ENCODE data around the gene TEDDM1.
A peak's percentile ranks its signal among the peaks of the same experiment; 100 is the strongest.
"Not testable (repeated sequence)": the region's sequence is repeated elsewhere in the genome, so short reads cannot be mapped to it uniquely, and the experiment has no call there.

The TEDDM1 gene, protein sequence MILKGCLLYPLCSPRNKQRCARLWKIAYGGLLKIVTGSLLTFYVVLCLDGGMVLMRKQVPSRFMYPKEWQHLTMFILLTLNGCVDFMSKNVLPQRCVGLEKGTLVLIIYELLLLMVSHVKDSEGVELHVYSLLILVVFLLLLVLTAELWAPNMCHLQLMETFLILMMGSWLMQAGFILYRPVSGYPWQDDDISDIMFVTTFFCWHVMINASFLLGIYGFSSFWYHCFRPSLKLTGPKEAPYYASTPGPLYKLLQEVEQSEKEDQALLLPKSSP

DNA sequence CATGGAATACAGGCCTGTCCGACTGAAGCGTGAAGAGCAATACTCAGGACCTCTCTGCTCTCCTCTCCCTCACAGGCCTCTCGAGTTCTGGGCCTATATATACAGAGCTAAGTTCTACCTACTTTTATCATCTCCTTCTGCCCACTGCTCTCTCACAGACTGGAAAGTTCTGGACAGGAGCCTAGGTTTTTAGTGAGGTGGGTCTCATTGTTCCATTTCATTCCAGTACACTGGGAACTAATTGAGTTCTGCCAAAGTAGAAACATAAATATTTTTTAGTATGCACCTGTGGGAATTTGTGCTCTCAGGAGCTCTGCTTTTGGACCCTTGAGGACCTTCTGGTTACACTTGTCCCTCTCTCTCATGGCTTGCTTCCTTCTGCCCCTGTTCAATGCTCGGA lies at the start of gene TEDDM1:
Gene TEDDM1 (minus strand): TSS at position 101 of the 400 bp plus-strand sequence. CDS start 182 bp downstream, outside the sequence.
- no peak for DNase-seq (ENCODE audit: low read depth)
- H3K4me3 ChIP-seq (ENCODE audit: low read length) = no peak within 1 kb of the TSS
- no peaks in the 10 kb centered on the region for H3K36me3 ChIP-seq (ENCODE audit: control insufficient read depth, insufficient read depth, low read length, severe bottlenecking)
- H3K4me1 ChIP-seq (ENCODE audit: control insufficient read depth, insufficient read depth, low read length) = peaks cover 20% of the 10 kb centered on the region
- no peaks in the 10 kb centered on the region for H3K27me3 ChIP-seq (replicated peaks; ENCODE audit: control insufficient read depth, insufficient read depth, low read length)
- H3K9me3 ChIP-seq (ENCODE audit: control insufficient read depth, low read length) = peaks cover 6% of the 10 kb centered on the region
- no peak within 1 kb of the TSS for H3K9ac ChIP-seq (ENCODE audit: low read length)

DNA sequence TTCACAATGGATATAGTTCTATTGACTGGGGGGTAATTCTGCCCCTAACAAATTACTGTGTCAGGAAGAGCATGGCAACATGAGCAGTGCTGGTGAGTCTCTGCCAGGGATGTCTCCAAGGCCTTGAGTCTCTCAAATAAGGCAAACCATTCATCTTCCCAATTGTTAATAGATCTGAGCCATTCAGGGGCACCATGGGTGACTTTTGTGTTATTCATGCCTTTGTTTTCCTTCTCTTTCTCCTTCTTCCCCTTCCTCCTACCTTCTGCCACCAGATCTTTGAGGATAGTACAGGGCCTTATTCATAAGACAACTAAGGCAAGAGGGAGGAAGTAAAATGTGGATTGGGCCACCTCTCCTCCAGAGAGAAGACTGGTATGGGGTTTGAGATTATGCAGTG lies 49.6 kb upstream of the TEDDM1 start, which contains the start of gene RGSL1:
Gene RGSL1 (plus strand): TSS at position 60 of the 400 bp plus-strand sequence. CDS start 20 bp downstream, at position 80.
- Histone ChIP-seq H3K36me3 (ENCODE audit: control insufficient read depth, insufficient read depth, low read length, severe bottlenecking) (no peaks in the 10 kb centered on the region), H3K4me3 (ENCODE audit: low read length) (no peak within 1 kb of the TSS), H3K9ac (ENCODE audit: low read length) (no peak within 1 kb of the TSS), H3K9me3 (ENCODE audit: control insufficient read depth, low read length) (no peaks in the 10 kb centered on the region), H3K27me3 (replicated peaks; ENCODE audit: control insufficient read depth, insufficient read depth, low read length) (no peaks in the 10 kb centered on the region), H3K4me1 (ENCODE audit: control insufficient read depth, insufficient read depth, low read length) (peaks cover 3% of the 10 kb centered on the region)
- DNase-seq (ENCODE audit: low read depth) = no peak

- Histone ChIP-seq H3K9me3 (ENCODE audit: control insufficient read depth, low read length) (no peaks in the 10 kb centered on the region), H3K4me1 (ENCODE audit: control insufficient read depth, insufficient read depth, low read length) (no peaks in the 10 kb centered on the region), H3K4me3 (ENCODE audit: low read length) (no peak overlapping the region), H3K9ac (ENCODE audit: low read length) (no peak overlapping the region), H3K27me3 (replicated peaks; ENCODE audit: control insufficient read depth, insufficient read depth, low read length) (peaks cover 8% of the 10 kb centered on the region), H3K36me3 (ENCODE audit: control insufficient read depth, insufficient read depth, low read length, severe bottlenecking) (no peaks in the 10 kb centered on the region)
- DNase-seq (ENCODE audit: low read depth) = no peak
These were observed 47.2 kb upstream of the TEDDM1 start for GRCh38 chr1:182447660-182448059.

DNA sequence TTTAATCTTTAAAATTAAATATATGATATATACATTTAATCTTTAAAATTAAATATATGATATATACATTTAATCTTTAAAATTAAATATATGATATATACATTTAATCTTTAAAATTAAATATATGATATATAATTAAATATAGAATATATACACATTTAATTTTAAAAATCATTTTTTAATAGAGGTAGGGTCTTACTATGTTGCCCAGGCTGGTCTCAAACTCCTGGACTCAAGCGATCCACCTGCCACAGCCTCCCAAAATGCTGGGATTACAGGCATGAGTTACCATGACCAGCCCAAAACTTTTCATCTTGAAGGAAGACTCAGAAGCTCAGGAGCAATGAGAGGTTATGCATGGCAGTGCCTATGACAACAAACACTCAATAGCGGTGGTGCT lies 46.7 kb upstream of the TEDDM1 start:
- not testable (repeated sequence) for H3K9me3 ChIP-seq (ENCODE audit: control insufficient read depth, low read length); DNase-seq (ENCODE audit: low read depth); H3K36me3 ChIP-seq (ENCODE audit: control insufficient read depth, insufficient read depth, low read length, severe bottlenecking); H3K4me1 ChIP-seq (ENCODE audit: control insufficient read depth, insufficient read depth, low read length); H3K4me3 ChIP-seq (ENCODE audit: low read length); H3K9ac ChIP-seq (ENCODE audit: low read length)
- H3K27me3 ChIP-seq (replicated peaks; ENCODE audit: control insufficient read depth, insufficient read depth, low read length) = peaks cover 12% of the 10 kb centered on the region

GRCh38 chr1:182446033-182446669 lies 45.7 kb upstream of the TEDDM1 start:
- Histone ChIP-seq H3K9me3 (ENCODE audit: control insufficient read depth, low read length) (no peaks in the 10 kb centered on the region), H3K4me3 (ENCODE audit: low read length) (no peak overlapping the region), H3K4me1 (ENCODE audit: control insufficient read depth, insufficient read depth, low read length) (no peaks in the 10 kb centered on the region), H3K27me3 (replicated peaks; ENCODE audit: control insufficient read depth, insufficient read depth, low read length) (peaks cover 15% of the 10 kb centered on the region), H3K36me3 (ENCODE audit: control insufficient read depth, insufficient read depth, low read length, severe bottlenecking) (no peaks in the 10 kb centered on the region), H3K9ac (ENCODE audit: low read length) (no peak overlapping the region)
- peak; percentile 79 for DNase-seq (ENCODE audit: low read depth)

DNA sequence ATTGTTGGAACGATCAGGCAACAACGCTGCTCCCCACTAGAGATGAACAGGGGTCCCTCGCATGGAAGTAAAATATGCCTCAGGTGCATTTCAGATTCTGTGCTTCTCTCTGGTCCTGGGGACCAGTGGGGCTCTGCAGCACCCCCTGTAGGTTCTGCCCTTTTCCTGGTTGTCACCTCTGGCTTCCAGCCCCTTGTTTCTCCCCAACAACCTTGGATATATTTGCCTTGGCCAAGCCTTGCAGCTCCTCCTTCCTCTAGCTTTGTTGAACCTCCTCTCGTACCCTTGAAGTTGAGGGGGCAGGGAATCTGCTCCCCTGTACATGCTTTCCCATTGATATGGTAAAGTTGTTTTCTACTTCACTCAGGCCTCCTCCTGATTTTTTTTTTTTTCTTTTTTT lies 44.0 kb upstream of the TEDDM1 start:
- Histone ChIP-seq H3K27me3 (replicated peaks; ENCODE audit: control insufficient read depth, insufficient read depth, low read length) (peaks cover 15% of the 10 kb centered on the region), H3K36me3 (ENCODE audit: control insufficient read depth, insufficient read depth, low read length, severe bottlenecking) (no peaks in the 10 kb centered on the region), H3K9me3 (ENCODE audit: control insufficient read depth, low read length) (no peaks in the 10 kb centered on the region), H3K9ac (ENCODE audit: low read length) (no peak overlapping the region), H3K4me1 (ENCODE audit: control insufficient read depth, insufficient read depth, low read length) (no peaks in the 10 kb centered on the region), H3K4me3 (ENCODE audit: low read length) (no peak overlapping the region)
- DNase-seq (ENCODE audit: low read depth) = no peak

DNA sequence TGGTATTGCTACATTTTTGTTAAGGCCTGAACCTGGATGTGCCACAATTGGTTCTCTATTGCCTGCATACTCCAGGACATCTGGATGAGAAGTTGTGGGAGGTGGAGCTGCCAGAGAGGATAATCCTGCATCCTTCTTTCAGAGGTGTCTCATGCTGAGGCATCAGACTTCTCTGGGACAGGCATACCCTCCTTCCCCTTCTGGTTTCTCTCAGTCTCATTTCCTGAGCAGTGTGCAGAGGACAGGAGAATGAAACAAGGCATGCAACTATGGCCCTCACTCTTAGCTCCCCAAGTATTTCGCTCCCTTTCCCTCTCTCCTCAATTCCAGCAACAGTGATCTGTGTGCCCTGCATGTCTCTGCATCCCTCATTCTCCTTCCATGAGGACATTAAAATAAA lies 41.9 kb upstream of the TEDDM1 start:
- H3K4me3 ChIP-seq (ENCODE audit: low read length) = no peak overlapping the region
- H3K9me3 ChIP-seq (ENCODE audit: control insufficient read depth, low read length) = peaks cover 12% of the 10 kb centered on the region
- H3K4me1 ChIP-seq (ENCODE audit: control insufficient read depth, insufficient read depth, low read length) = no peaks in the 10 kb centered on the region
- peaks cover 19% of the 10 kb centered on the region for H3K27me3 ChIP-seq (replicated peaks; ENCODE audit: control insufficient read depth, insufficient read depth, low read length)
- DNase-seq (ENCODE audit: low read depth) = no peak
- no peak overlapping the region for H3K9ac ChIP-seq (ENCODE audit: low read length)
- H3K36me3 ChIP-seq (ENCODE audit: control insufficient read depth, insufficient read depth, low read length, severe bottlenecking) = no peaks in the 10 kb centered on the region

DNA sequence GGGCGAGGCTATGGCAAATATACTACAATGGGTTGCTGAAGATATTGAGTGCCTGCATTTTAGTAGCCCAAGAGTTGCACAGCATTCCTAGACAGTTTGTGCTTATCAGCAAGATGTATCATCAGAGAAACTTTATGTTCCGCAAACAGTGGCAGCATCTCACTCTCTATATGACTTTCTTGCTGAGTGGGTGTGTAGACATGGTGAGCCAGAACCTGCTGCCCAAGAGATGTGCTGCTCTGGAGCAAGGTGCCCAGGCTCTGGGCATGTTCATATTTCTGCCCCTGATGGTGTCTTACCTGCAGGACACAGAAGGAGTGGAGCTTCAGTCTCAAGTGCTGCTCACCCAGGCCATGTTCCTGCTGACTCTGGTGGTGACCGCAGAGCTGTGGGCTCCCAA lies 41.3 kb upstream of the TEDDM1 start:
- Histone ChIP-seq H3K4me1 (ENCODE audit: control insufficient read depth, insufficient read depth, low read length) (no peaks in the 10 kb centered on the region), H3K36me3 (ENCODE audit: control insufficient read depth, insufficient read depth, low read length, severe bottlenecking) (no peaks in the 10 kb centered on the region), H3K4me3 (ENCODE audit: low read length) (no peak overlapping the region), H3K27me3 (replicated peaks; ENCODE audit: control insufficient read depth, insufficient read depth, low read length) (peaks cover 23% of the 10 kb centered on the region), H3K9me3 (ENCODE audit: control insufficient read depth, low read length) (peaks cover 12% of the 10 kb centered on the region), H3K9ac (ENCODE audit: low read length) (no peak overlapping the region)
- DNase-seq (ENCODE audit: low read depth) = no peak

- Histone ChIP-seq H3K4me3 (ENCODE audit: low read length) (no peak overlapping the region), H3K27me3 (replicated peaks; ENCODE audit: control insufficient read depth, insufficient read depth, low read length) (peaks cover 34% of the 10 kb centered on the region), H3K9ac (ENCODE audit: low read length) (no peak overlapping the region), H3K9me3 (ENCODE audit: control insufficient read depth, low read length) (peaks cover 12% of the 10 kb centered on the region), H3K36me3 (ENCODE audit: control insufficient read depth, insufficient read depth, low read length, severe bottlenecking) (no peaks in the 10 kb centered on the region), H3K4me1 (ENCODE audit: control insufficient read depth, insufficient read depth, low read length) (no peaks in the 10 kb centered on the region)
- no peak for DNase-seq (ENCODE audit: low read depth)
These were observed 37.9 kb upstream of the TEDDM1 start for GRCh38 chr1:182438326-182438725.

- DNase-seq (ENCODE audit: low read depth) = no peak
- Histone ChIP-seq H3K4me3 (ENCODE audit: low read length) (no peak overlapping the region), H3K4me1 (ENCODE audit: control insufficient read depth, insufficient read depth, low read length) (no peaks in the 10 kb centered on the region), H3K36me3 (ENCODE audit: control insufficient read depth, insufficient read depth, low read length, severe bottlenecking) (no peaks in the 10 kb centered on the region), H3K27me3 (replicated peaks; ENCODE audit: control insufficient read depth, insufficient read depth, low read length) (peaks cover 32% of the 10 kb centered on the region), H3K9ac (ENCODE audit: low read length) (no peak overlapping the region), H3K9me3 (ENCODE audit: control insufficient read depth, low read length) (peaks cover 9% of the 10 kb centered on the region)
These were observed 33.1 kb upstream of the TEDDM1 start for GRCh38 chr1:182433580-182433979.

- Histone ChIP-seq H3K9ac (ENCODE audit: low read length) (no peak overlapping the region), H3K4me3 (ENCODE audit: low read length) (no peak overlapping the region), H3K9me3 (ENCODE audit: control insufficient read depth, low read length) (no peaks in the 10 kb centered on the region), H3K27me3 (replicated peaks; ENCODE audit: control insufficient read depth, insufficient read depth, low read length) (peaks cover 28% of the 10 kb centered on the region), H3K4me1 (ENCODE audit: control insufficient read depth, insufficient read depth, low read length) (no peaks in the 10 kb centered on the region), H3K36me3 (ENCODE audit: control insufficient read depth, insufficient read depth, low read length, severe bottlenecking) (no peaks in the 10 kb centered on the region)
- no peak for DNase-seq (ENCODE audit: low read depth)
These were observed 30.8 kb upstream of the TEDDM1 start for GRCh38 chr1:182431278-182431677.
